HG03378 (cell line): Measurements from ENCODE around the gene RSAD2.
A peak's percentile ranks its signal among the peaks of the same experiment; 100 is the strongest.

Source experiments
- ATAC-seq: cut with Tn5 transposase; IDR thresholded peaks from one replicate; pipeline ENCODE4 v1.9.1; 2021; ENCODE audit warnings: mild to moderate bottlenecking, moderate library complexity; ENCODE audit not compliant: unreplicated experiment

Gene RSAD2

DNA sequence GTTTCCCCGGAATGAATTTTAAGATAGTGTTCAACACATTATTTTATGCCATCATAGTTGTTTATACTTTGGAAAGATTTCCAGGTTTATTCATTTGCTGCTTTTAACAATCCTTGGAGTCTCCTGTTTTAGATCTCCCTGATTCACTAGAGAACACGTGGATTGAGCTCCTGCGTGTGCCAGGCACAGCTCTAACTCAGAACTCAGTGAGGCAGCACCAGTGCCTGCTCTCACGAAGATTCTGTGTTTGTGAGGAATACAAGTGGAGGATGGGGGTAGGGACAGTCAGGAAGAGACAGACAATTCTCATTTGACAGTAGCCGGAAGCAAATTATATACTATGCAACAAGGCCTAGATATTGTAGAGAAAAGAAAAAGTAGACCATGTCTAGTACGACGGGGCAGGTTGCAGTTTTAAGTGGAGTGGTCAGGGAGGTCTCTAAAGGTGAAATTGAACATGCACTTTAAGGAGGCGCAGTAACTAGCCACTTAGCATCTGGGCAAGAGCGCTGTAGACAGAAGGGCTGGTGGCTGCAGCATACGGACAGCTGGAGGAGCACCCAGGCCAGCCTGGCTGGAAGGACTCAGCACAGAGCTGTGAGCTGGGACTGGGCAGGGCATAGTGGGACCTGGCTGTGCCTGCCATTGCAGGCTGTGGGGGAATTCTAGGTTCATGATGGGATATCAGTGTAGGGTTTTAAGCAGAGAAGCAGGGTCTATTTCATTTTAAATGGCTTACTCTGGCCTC lies 63.9 kb downstream of the RSAD2 start:
- ATAC-seq = no peak

DNA sequence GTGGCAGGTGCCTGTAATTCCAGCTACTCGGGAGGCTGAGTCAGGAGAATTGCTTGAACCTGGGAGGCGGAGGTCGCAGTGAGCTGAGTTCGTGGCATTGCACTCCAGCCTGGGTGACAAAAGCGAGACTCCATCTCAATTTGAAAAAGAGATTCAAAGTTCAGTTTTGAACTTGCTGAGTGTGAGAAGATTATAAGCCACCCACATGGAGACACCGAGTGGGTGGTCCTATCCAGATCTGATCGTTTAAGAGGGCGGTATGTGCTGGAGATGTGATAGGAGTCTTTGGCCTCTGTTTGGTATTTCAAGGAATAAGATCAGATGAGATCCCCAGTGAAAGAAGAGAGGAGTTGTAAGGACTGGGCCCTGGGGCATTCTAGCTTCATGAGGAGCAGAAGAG lies 65.3 kb downstream of the RSAD2 start:
- ATAC-seq = no peak

DNA sequence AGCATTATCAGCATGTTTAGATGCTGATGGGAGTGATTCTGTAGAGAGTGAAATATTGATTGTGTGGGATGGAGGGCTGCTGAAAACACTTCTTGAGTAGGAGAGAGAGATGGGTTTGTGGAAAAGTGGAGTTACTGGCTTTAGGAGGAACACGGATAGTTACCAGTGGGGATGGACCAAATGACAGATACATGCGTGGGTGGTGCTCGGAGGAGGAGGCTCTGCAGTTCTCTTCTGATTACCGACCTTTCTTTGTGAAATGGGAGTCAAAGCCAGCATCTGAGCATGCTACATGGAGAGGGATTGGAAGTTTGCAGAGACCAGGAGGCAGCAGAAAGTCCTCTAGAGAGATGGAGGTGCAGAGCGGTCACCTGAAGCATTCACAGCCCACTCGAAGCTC lies 65.9 kb downstream of the RSAD2 start:
- ATAC-seq = no peak

DNA sequence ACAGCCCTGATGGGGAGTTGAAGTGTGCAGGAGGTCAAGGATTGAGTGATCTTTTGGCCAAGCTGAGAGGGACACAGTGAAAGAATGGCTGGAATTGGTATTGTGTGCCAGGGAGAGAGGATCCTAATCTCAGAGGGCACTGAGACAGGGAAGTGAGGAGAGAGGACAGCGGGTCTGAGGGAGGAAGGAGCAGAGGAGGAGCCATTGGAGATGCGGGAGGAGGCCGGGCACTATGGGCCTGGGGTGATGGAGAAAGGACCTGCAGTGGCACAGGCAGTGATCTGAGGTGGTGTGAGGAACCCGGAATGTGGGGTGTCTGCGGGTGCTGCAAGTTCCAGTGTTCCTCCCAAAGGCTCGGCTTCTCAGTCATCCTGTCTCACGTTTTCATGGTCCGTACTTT lies 66.4 kb downstream of the RSAD2 start:
- ATAC-seq = no peak

DNA sequence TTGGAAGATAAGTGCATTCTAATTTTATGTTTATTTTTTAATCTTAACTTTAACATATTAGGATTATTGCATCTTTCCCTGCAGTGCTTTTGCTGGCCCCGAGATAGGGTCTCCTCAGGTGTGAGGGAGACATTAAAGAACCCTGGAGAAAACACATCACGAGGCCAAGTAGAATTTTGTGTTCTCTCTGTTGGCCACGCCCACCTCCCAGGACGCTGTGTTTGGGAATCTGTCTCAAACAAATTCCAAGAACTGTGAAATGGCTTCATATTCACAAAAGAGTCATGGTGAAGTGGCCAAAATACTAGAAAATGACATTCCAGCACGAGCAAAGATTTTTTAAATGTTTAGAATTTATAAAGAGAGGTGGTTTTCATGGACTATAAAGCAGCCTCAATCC lies 67.0 kb downstream of the RSAD2 start:
- no peak for ATAC-seq

DNA sequence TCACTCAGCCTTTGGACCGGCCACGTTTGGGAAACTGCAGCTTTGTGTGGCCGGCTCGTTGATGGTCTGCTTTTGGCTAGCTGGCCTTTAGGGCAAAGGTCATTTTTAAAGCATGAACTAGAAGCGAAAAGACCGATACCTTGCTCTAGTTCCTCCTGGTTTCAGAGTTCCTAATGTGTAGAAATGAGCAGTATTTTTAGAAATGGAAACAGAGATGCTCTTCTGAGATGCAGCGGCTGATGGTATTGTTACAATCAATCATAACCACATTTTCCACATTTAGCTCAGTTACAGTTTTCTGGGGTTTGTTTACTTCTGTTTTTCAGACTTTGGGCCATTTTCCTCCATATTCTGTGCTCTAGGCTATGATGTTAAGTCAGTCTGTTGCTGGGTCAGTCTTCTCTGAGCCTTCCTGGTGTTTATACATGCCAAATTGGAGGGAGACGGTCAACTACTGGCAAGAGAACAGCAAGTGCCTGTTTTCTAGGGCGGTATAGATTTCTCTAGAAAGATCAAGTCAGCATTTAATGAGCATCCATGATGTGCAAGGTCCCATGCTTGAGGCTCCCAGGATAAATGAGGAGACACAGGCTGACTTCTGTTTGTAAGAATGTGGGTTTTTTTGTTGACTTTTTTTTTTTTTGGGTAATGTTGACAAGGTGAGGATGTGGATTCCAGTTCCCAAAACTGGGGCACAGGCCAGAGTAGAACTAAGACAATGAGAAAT lies 67.7 kb downstream of the RSAD2 start:
- peak; percentile 91 for ATAC-seq

DNA sequence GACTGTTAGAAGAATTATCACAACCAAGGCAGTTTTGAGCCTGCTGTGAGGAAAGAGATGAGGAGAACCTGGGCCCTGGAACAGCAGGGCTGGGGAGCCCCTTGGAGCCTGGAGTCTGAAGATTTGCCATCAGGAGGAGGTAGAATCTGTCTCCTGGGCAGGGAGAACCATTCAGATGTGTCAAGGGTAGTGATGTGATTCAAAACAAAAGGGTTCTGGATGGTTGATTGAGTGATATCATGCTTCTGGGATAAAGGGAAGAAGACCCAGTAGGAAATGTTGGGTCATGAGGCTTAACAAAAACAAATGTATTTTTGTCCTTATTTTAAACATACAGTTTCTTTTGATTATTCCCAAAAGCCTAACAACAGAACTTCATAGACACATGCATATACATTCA lies 68.2 kb downstream of the RSAD2 start:
- ATAC-seq = no peak

DNA sequence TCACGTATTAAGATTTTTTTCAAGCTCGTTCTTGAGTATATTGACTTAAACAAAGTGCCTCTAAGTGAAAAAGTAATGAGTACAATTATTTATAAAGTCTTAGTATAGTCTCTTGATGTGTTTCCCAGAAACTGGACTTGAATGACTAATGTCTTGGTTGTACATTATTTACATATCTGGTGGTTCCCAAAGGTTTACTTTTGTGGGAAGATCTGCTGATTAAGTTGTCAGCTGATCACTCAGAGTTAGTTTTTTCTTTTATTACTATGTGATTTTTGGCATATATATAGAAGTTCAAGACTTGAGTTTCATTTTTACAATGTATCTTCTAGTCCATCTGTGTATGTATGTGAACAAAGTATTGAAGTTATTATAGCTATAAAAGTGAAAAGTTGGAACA lies 69.1 kb downstream of the RSAD2 start:
- no peak for ATAC-seq
